Endothelial cell of umbilical vein (primary cell): ENCODE measurements around the gene ACOD1. TPM values are rescaled to one million over a fixed set of nuclear protein-coding genes. Genes with fewer than 3 reads are reported as not detected.
"Not testable (repeated sequence)": the region's sequence is repeated elsewhere in the genome, so short reads cannot be mapped to it uniquely, and the experiment has no call there.

Experiments
- Bru-seq: library from RNA; stranded (reverse); fragments of 400-500 nt; gene quantifications from one replicate; lab custom pipeline; 2021; lab: Mats Ljungman, UMichigan
- BruChase-seq, 2 experiments: library from RNA; stranded (reverse); fragments of 400-500 nt; gene quantifications; one replicate each; lab custom pipeline; 2021; lab: Mats Ljungman, UMichigan
- BruUV-seq: library from RNA; stranded (reverse); fragments of 400-500 nt; replicated peaks from 2 replicates; lab custom pipeline; 2021; lab: Mats Ljungman, UMichigan
- CTCF ChIA-PET: fragments of 300-600, 350-600 bp; sonication (Branson Sonifier 250); formaldehyde crosslinking; loops from one replicate; lab custom pipeline; 2021; ENCODE audit warnings: antibody characterized with exemption, inconsistent platforms; lab: Charles Lee
- POLR2A ChIA-PET: fragments of 300-600, 350-600 bp; sonication (Branson Sonifier 250); formaldehyde crosslinking; loops from one replicate; lab custom pipeline; 2021; ENCODE audit warnings: antibody characterized with exemption, inconsistent platforms; lab: Charles Lee
- DNase-seq: peaks from one replicate; pipeline ENCODE4 v3.0.0-alpha.2; 2011; ENCODE audit warnings: low read depth, low spot score
- FAIRE-seq: peaks from 2 replicates; lab custom pipeline; 2011; peaks lifted over from hg19 to GRCh38; lab: Jason Lieb, UNC
- H2AFZ ChIP-seq: 2 replicates; pipeline ENCODE4 v1.6.0; 2012; ENCODE audit warnings: low read depth, low read length, control low read depth, inconsistent platforms
- H3K27ac ChIP-seq: 2 replicates; pipeline ENCODE4 v1.5.1; 2011; ENCODE audit warnings: low read depth, mild to moderate bottlenecking, control low read depth, low read length, moderate library complexity; ENCODE audit not compliant: insufficient read depth
- H3K27me3 ChIP-seq, 2 experiments: 2 replicates each; pipeline versions ENCODE4 v1.6.0 to v1.6.1; 2011; ENCODE audit warnings: low read length in 2 of 2, mixed read lengths in 1 of 2; ENCODE audit not compliant: control insufficient read depth in 2 of 2, insufficient read depth in 2 of 2
- H3K36me3 ChIP-seq, 2 experiments: 2 replicates in 1 of 2; 3 replicates in 1 of 2; pipeline ENCODE4 v1.5.1; 2011; ENCODE audit warnings: low read length in 2 of 2, mild to moderate bottlenecking in 1 of 2, moderate library complexity in 1 of 2; ENCODE audit not compliant: control insufficient read depth in 2 of 2, insufficient read depth in 2 of 2; ENCODE audit errors: extremely low read depth in 1 of 2
- H3K4me1 ChIP-seq: 3 replicates; pipeline ENCODE4 v1.5.1; 2011; ENCODE audit warnings: mild to moderate bottlenecking, low read length; ENCODE audit not compliant: control insufficient read depth, insufficient read depth; ENCODE audit errors: extremely low read depth
- H3K4me2 ChIP-seq: 2 replicates; pipeline ENCODE4 v1.6.1; 2011; ENCODE audit warnings: low read length, control low read depth, mixed read lengths; ENCODE audit not compliant: insufficient read depth
- H3K4me3 ChIP-seq, 3 experiments: fragments of 200-600 bp in 1 of 3; sonication (generic), shearing (Covaris generic) in 1 of 3; replicated peaks in 1 of 3; 2 replicates each; pipeline ENCODE4 v1.5.1; 2011 to 2016; ENCODE audit warnings: control low read depth in 3 of 3, low read length in 3 of 3, mild to moderate bottlenecking in 2 of 3, inconsistent platforms in 1 of 3, low read depth in 1 of 3, moderate library complexity in 1 of 3; ENCODE audit not compliant: insufficient read depth in 1 of 3
- H3K79me2 ChIP-seq: 2 replicates; pipeline ENCODE4 v1.6.0; 2012; ENCODE audit warnings: low read length, inconsistent platforms; ENCODE audit not compliant: control insufficient read depth, insufficient read depth
- H3K9ac ChIP-seq: replicated peaks from 2 replicates; pipeline ENCODE3; 2011; ENCODE audit warnings: low read length, control low read depth; ENCODE audit not compliant: insufficient read depth; ENCODE audit errors: extremely low read depth
- H3K9me1 ChIP-seq: replicated peaks from 3 replicates; pipeline ENCODE4 v1.6.0; 2011; ENCODE audit warnings: mild to moderate bottlenecking, low read length; ENCODE audit not compliant: control insufficient read depth, insufficient read depth; ENCODE audit errors: extremely low read depth
- H3K9me3 ChIP-seq: replicated peaks from 2 replicates; pipeline ENCODE4 v1.5.1; 2012; ENCODE audit warnings: low read length, inconsistent platforms; ENCODE audit not compliant: control insufficient read depth, insufficient read depth
- H4K20me1 ChIP-seq: replicated peaks from 2 replicates; pipeline ENCODE3; 2011; ENCODE audit warnings: mild to moderate bottlenecking, low read length; ENCODE audit not compliant: control insufficient read depth, insufficient read depth; ENCODE audit errors: extremely low read depth
- CTCF ChIP-seq, 2 donors: IDR thresholded peaks; 1 replicate in 1 of 2; 2 replicates in 1 of 2; pipeline ENCODE4 v1.5.1; 2011; ENCODE audit warnings: low read length in 2 of 2, mild to moderate bottlenecking in 2 of 2, moderate library complexity in 2 of 2, control low read depth in 1 of 2, inconsistent platforms in 1 of 2, low read depth in 1 of 2; ENCODE audit not compliant: insufficient read depth in 1 of 2; ENCODE audit errors: extremely low read depth in 1 of 2
- EZH2 ChIP-seq: IDR thresholded peaks from 2 replicates; pipeline ENCODE4 v1.6.1; 2012; ENCODE audit warnings: borderline replicate concordance, low read depth, mild to moderate bottlenecking, moderate library complexity, low read length, inconsistent platforms; ENCODE audit not compliant: severe bottlenecking
- FOS ChIP-seq: IDR thresholded peaks from 2 replicates; pipeline ENCODE4 v1.6.1; 2011; ENCODE audit warnings: mild to moderate bottlenecking, low read length, moderate library complexity, borderline replicate concordance; ENCODE audit not compliant: insufficient read depth
- MYC ChIP-seq: IDR thresholded peaks from one replicate; pipeline ENCODE4 v1.6.1; 2011; ENCODE audit warnings: mild to moderate bottlenecking, low read depth, low read length
- dilution Hi-C: fragments of 300-500 bp; cut with MboI; formaldehyde crosslinking; loops from one replicate; pipeline ENCODE4 v1.15.0; 2019; ENCODE audit warnings: low sequenced_read_pairs; ENCODE audit not compliant: extremely low pct_ligation_motif_present
- intact Hi-C: fragments of 100-400 bp; cut with micrococcal nuclease; formaldehyde crosslinking; loops from one replicate; pipeline ENCODE4 v1.10.0; 2022
- long read RNA-seq: library from polyadenylated mRNA; stranded (forward); transcript quantifications from one replicate; pipeline ENCODE4 v2.0.0, GENCODE V29; 2021
- polyA minus RNA-seq, 3 experiments: library from RNA; depleted of rRNA, polyadenylated mRNA; stranded (reverse); fragments of >200 nt; gene quantifications; 1 replicate in 1 of 3; 2 replicates in 2 of 3; pipeline ENCODE4 v1.2.3, GENCODE V29; 2011
- polyA plus RNA-seq, 4 experiments: library from polyadenylated mRNA; depleted of rRNA in 3 of 4; stranded (reverse) in 3 of 4; unstranded in 1 of 4; fragments of >200 nt; gene quantifications; 2 replicates each; pipeline versions ENCODE4 v1.2.1 to v1.2.3, GENCODE V29; 2011 to 2012; ENCODE audit warnings: missing spikeins in 1 of 4
- total RNA-seq: library from RNA; stranded (reverse); gene quantifications from 2 replicates; pipeline ENCODE4 v1.2.3, GENCODE V29; 2021

ACOD1 gene
- total RNA-seq, result not detected in 2 replicates
- polyA plus RNA-seq, result not detected in 2 replicates
- polyA plus RNA-seq (2011; cell fraction: cytosol; rRNA removed), result not detected in 2 replicates
- polyA plus RNA-seq (2011; cell fraction: nucleus; rRNA removed), result not detected in 2 replicates
- not detected in 2 replicates for polyA plus RNA-seq (2012)
- polyA minus RNA-seq, result not detected in 2 replicates
- not detected for polyA minus RNA-seq (2011; cell fraction: cytosol; rRNA and poly(A)+ RNA removed)
- not detected in 2 replicates for polyA minus RNA-seq (2011; cell fraction: nucleus; rRNA and poly(A)+ RNA removed)
- not detected for Bru-seq, nascent RNA
- not detected for BruChase-seq, experiment 1, labeled RNA remaining after a 6-hour chase
- BruChase-seq, experiment 2, labeled RNA remaining after a 2-hour chase, result not detected
- long read RNA-seq, result 0 reads

GRCh38 chr13:76948149-76948548, at the start of gene ACOD1:
TSS of gene ACOD1 (plus strand) at chr13:76948511. CDS start at chr13:76948559, 48 bp downstream.
- Histone ChIP-seq H3K9me3 (no peaks in the 10 kb centered on the region), H3K4me1 (no peaks in the 10 kb centered on the region), H4K20me1 (no peaks in the 10 kb centered on the region), H3K36me3 (no peaks in the 10 kb centered on the region), H3K4me2 (no peak within 1 kb of the TSS), H3K79me2 (no peaks in the 10 kb centered on the region), H3K9me1 (no peaks in the 10 kb centered on the region), H3K27ac (no peak within 1 kb of the TSS), H2AFZ (no peak within 1 kb of the TSS), H3K9ac (no peak within 1 kb of the TSS), H3K27me3 (peaks cover 0 to 1% of the 10 kb centered on the region in 2 experiments), H3K4me3 (no peak within 1 kb of the TSS)
- no peak for DNase-seq
- dilution Hi-C loops (no loop called here), intact Hi-C loops (no loop called here)
- FAIRE-seq, result no peak
- BruUV-seq, result no TSS peak
- ChIA-PET POLR2A (no interaction called here), CTCF (no interaction called here)
- no peak for TF ChIP-seq CTCF (IDR thresholded peaks at IDR 0.05; ENCODE audit: extremely low read depth in 1 of 2, insufficient read depth in 1 of 2, low read depth in 1 of 2, low read length in 2 of 2)
- no peak for TF ChIP-seq MYC
- peak; percentile 38 for TF ChIP-seq FOS
- no peak for TF ChIP-seq EZH2

GRCh38 chr13:76899066-76899465, 49.2 kb upstream of the ACOD1 start:
- POLR2A ChIA-PET, intact Hi-C loops, H3K27me3 ChIP-seq, H2AFZ ChIP-seq, H3K9ac ChIP-seq, H3K9me1 ChIP-seq, dilution Hi-C loops, H3K4me1 ChIP-seq, BruUV-seq, H3K27ac ChIP-seq, H4K20me1 ChIP-seq, H3K4me3 ChIP-seq, H3K79me2 ChIP-seq, H3K36me3 ChIP-seq, H3K9me3 ChIP-seq, FAIRE-seq, DNase-seq, H3K4me2 ChIP-seq: not testable (repeated sequence)
- CTCF ChIA-PET, result interaction anchor here (1.1 to 1.7 kb wide), 3 partner anchors 76 to 1212 kb away, joined by 3 to 5 read pairs (median 3); no protein-coding TSS in a partner anchor
